Uterus (tissue), 4 donors: ENCODE measurements around the gene KLHDC8B. TPM values are rescaled to one million over a fixed set of nuclear protein-coding genes. Genes with fewer than 3 reads are reported as not detected.
"Not testable (repeated sequence)": the region's sequence is repeated elsewhere in the genome, so short reads cannot be mapped to it uniquely, and the experiment has no call there.

Experiments
- DNase-seq, 2 donors: peaks; one replicate each; pipeline ENCODE4 v3.0.0-alpha.2; 2019 to 2020
- H3K27ac ChIP-seq, 2 donors: fragments of 200-600 bp; sonication (generic); 1 replicate in 1 of 2; 2 replicates in 1 of 2; pipeline ENCODE4 v1.5.1; 2016 to 2018
- H3K27me3 ChIP-seq, 2 donors: fragments of 200-600 bp; sonication (generic); one replicate each; pipeline ENCODE4 v1.5.1; 2018 to 2019; ENCODE audit warnings: control low read depth in 1 of 2
- H3K36me3 ChIP-seq, 2 donors: fragments of 200-600 bp; sonication (generic); one replicate each; pipeline ENCODE4 v1.5.1; 2019; ENCODE audit warnings: control low read depth in 1 of 2
- H3K4me1 ChIP-seq, 2 donors: fragments of 200-600 bp; sonication (generic); one replicate each; pipeline ENCODE4 v1.5.1; 2018 to 2019; ENCODE audit warnings: control low read depth in 1 of 2
- H3K4me3 ChIP-seq, 2 donors: fragments of 200-600 bp; sonication (generic); 1 replicate in 1 of 2; 2 replicates in 1 of 2; pipeline ENCODE4 v1.5.1; 2018 to 2019; ENCODE audit warnings: mild to moderate bottlenecking in 1 of 2
- H3K9me3 ChIP-seq, 2 donors: fragments of 200-600 bp; sonication (generic); one replicate each; pipeline ENCODE4 v1.5.1; 2019; ENCODE audit warnings: control low read depth in 1 of 2
- CTCF ChIP-seq, 4 experiments: fragments of 200-600 bp in 2 of 4; fragments of 450-650 bp in 2 of 4; sonication (generic) in 2 of 4; IDR thresholded peaks; one replicate each; pipeline ENCODE4 v1.5.1; 2016 to 2019; ENCODE audit warnings: antibody characterized with exemption in 4 of 4, mild to moderate bottlenecking in 2 of 4, moderate library complexity in 1 of 4
- POLR2A ChIP-seq, 2 donors: fragments of 450-650 bp; IDR thresholded peaks; one replicate each; pipeline ENCODE4 v1.6.1; 2016; ENCODE audit warnings: antibody characterized with exemption in 2 of 2, mild to moderate bottlenecking in 1 of 2, moderate library complexity in 1 of 2
- intact Hi-C: fragments of 100-400 bp; cut with DNase I; formaldehyde crosslinking; loops from one replicate; pipeline ENCODE4 v1.15.1; 2023; ENCODE audit warnings: low total_unique reads
- total RNA-seq, 4 donors: library from RNA; depleted of rRNA in 3 of 4; stranded (reverse); fragments of >200 nt in 3 of 4; gene quantifications; one replicate each; pipeline versions ENCODE4 v1.1.0 to v1.2.4, GENCODE V29; 2014 to 2023
- donor health status: DM: yes; HTN: yes; CAD: no.

Gene KLHDC8B
- total RNA-seq, 4 donors from 2014 or later = 7.7 to 67.6 (median 39.4) TPM

- peak; percentile 31 to 47 for DNase-seq
- Histone ChIP-seq H3K4me3 (no peak overlapping the region), H3K4me1 (no peaks in the 10 kb centered on the region), H3K9me3 (no peaks in the 10 kb centered on the region), H3K27me3 (no peaks in the 10 kb centered on the region), H3K36me3 (no peaks in the 10 kb centered on the region), H3K27ac (peak overlapping the region; percentile 69 to 80)
- intact Hi-C loops = no loop called here
- no peak for TF ChIP-seq POLR2A (IDR thresholded peaks at IDR 0.05)
- no peak for TF ChIP-seq CTCF (IDR thresholded peaks at IDR 0.05)
Observed at GRCh38 chr3:49217688-49218470, 46.5 kb downstream of the KLHDC8B start.

- H3K4me1 ChIP-seq, intact Hi-C loops, H3K9me3 ChIP-seq, H3K36me3 ChIP-seq, H3K27me3 ChIP-seq, H3K4me3 ChIP-seq: not testable (repeated sequence)
- peak overlapping the region; percentile 69 to 80 for H3K27ac ChIP-seq
- DNase-seq = peak; percentile 77 to 88
Observed at GRCh38 chr3:49218471-49218989, 47.1 kb downstream of the KLHDC8B start.

- Histone ChIP-seq H3K27me3 (no peaks in the 10 kb centered on the region), H3K27ac (peak overlapping the region; percentile 69 to 80), H3K36me3 (no peaks in the 10 kb centered on the region), H3K4me3 (no peak overlapping the region), H3K4me1 (no peaks in the 10 kb centered on the region), H3K9me3 (no peaks in the 10 kb centered on the region)
- no peak for DNase-seq
- TF ChIP-seq POLR2A (IDR thresholded peaks at IDR 0.05) (no peak), CTCF (IDR thresholded peaks at IDR 0.05) (no peak)
- intact Hi-C loops = no loop called here
Observed at GRCh38 chr3:49219132-49219531, 47.7 kb downstream of the KLHDC8B start.

GRCh38 chr3:49220985-49221563 is 49.7 kb downstream of the KLHDC8B start:
- H3K36me3 ChIP-seq, H3K4me1 ChIP-seq, intact Hi-C loops, DNase-seq, H3K9me3 ChIP-seq, H3K27ac ChIP-seq, H3K27me3 ChIP-seq, H3K4me3 ChIP-seq: not testable (repeated sequence)

GRCh38 chr3:49222002-49222401 is 50.6 kb downstream of the KLHDC8B start:
- TF ChIP-seq POLR2A (IDR thresholded peaks at IDR 0.05) (no peak), CTCF (IDR thresholded peaks at IDR 0.05) (no peak)
- Histone ChIP-seq H3K36me3 (no peaks in the 10 kb centered on the region), H3K4me1 (no peaks in the 10 kb centered on the region), H3K9me3 (no peaks in the 10 kb centered on the region), H3K4me3 (no peak overlapping the region), H3K27ac (no peak overlapping the region), H3K27me3 (no peaks in the 10 kb centered on the region)
- intact Hi-C loops = no loop called here
- DNase-seq = no peak

Other genes starting within 250 kb of the KLHDC8B start
- gene P4HTM, start 181.4 kb upstream of the KLHDC8B start, total RNA-seq = 10 to 100 TPM; 35.0 to 81.5 (median 51.1) TPM
- 100 to 1,000 TPM in 3 of 4 donors, 10 to 100 TPM in 1; 50.0 to 243 (median 122) TPM for gene WDR6, start 164.2 kb upstream of the KLHDC8B start, total RNA-seq
- gene DALRD3, start 153.0 kb upstream of the KLHDC8B start, total RNA-seq = 10 to 100 TPM; 13.8 to 93.0 (median 27.7) TPM
- gene NDUFAF3, start 149.5 kb upstream of the KLHDC8B start, total RNA-seq = 10 to 100 TPM in 3 of 4 donors, 1 to 10 TPM in 1; 8.8 to 96.6 (median 30.3) TPM
- 100 to 1,000 TPM in 3 of 4 donors, 10 to 100 TPM in 1; 53.0 to 273 (median 163) TPM for gene IMPDH2, start 142.2 kb upstream of the KLHDC8B start, total RNA-seq
- gene QRICH1, start 77.5 kb upstream of the KLHDC8B start, total RNA-seq = 100 to 1,000 TPM in 2 of 4 donors, 10 to 100 TPM in 2; 69.0 to 140 (median 104) TPM
- 100 to 1,000 TPM; 124 to 280 (median 161) TPM for gene QARS1, start 66.8 kb upstream of the KLHDC8B start, total RNA-seq
- 10 to 100 TPM; 21.5 to 66.6 (median 43.6) TPM for gene USP19, start 50.8 kb upstream of the KLHDC8B start, total RNA-seq
- gene LAMB2, start 38.5 kb upstream of the KLHDC8B start, total RNA-seq = 100 to 1,000 TPM; 387 to 604 (median 509) TPM
- gene CCDC71, start 5.3 kb upstream of the KLHDC8B start, total RNA-seq = 10 to 100 TPM in 3 of 4 donors, 1 to 10 TPM in 1; 9.2 to 58.2 (median 31.3) TPM
- gene C3orf62, start 105.6 kb downstream of the KLHDC8B start, total RNA-seq = 1 to 10 TPM; 1.5 to 9.0 (median 4.9) TPM
- 10 to 100 TPM in 3 of 4 donors, 1 to 10 TPM in 1; 9.2 to 78.3 (median 28.8) TPM for gene USP4, start 168.5 kb downstream of the KLHDC8B start, total RNA-seq
- gene GPX1, start 186.8 kb downstream of the KLHDC8B start, total RNA-seq = 100 to 1,000 TPM in 2 of 4 donors, 10 to 100 TPM in 2; 40.2 to 450 (median 81.2) TPM
- gene RHOA, start 240.4 kb downstream of the KLHDC8B start, total RNA-seq = 100 to 1,000 TPM; 282 to 493 (median 419) TPM
- 10 to 100 TPM in 3 of 4 donors, 1 to 10 TPM in 1; 2.1 to 26.0 (median 18.7) TPM for gene TCTA, start 240.8 kb downstream of the KLHDC8B start, total RNA-seq